SK-N-MC (cell line): ENCODE data around the gene SLC2A8.
A peak's percentile ranks its signal among the peaks of the same experiment; 100 is the strongest.

Source experiments
- DNase-seq: peaks from one replicate; pipeline ENCODE4 v3.0.0-alpha.2; 2011; ENCODE audit warnings: low read depth, low spot score
- H3K27ac ChIP-seq: fragments of 200-600 bp; sonication (generic); 2 replicates; pipeline ENCODE4 v1.5.1; 2016; ENCODE audit warnings: mixed run types
- H3K36me3 ChIP-seq: fragments of 200-600 bp; sonication (generic); 2 replicates; pipeline ENCODE4 v1.6.1; 2017; ENCODE audit warnings: antibody characterized with exemption, low read length, mixed read lengths; ENCODE audit not compliant: insufficient read depth
- H3K4me3 ChIP-seq: fragments of 200-600 bp; sonication (generic); 2 replicates; pipeline ENCODE4 v1.5.1; 2016
- H3K9ac ChIP-seq: fragments of 200-600 bp; sonication (generic); 2 replicates; pipeline ENCODE4 v1.8.0; 2017; ENCODE audit warnings: mixed run types, mixed read lengths; ENCODE audit not compliant: insufficient read length
- H3K9me3 ChIP-seq: fragments of 200-600 bp; sonication (generic); 2 replicates; pipeline ENCODE4 v1.6.1; 2017; ENCODE audit warnings: low read depth, mild to moderate bottlenecking, antibody characterized with exemption, low read length, moderate library complexity, mixed read lengths
- EZH2 ChIP-seq: fragments of 200-600 bp; sonication (generic); IDR thresholded peaks from one replicate; pipeline ENCODE4 v1.6.1; 2017; ENCODE audit warnings: antibody characterized with exemption
- FOXP2 ChIP-seq: optimal IDR thresholded peaks from 2 replicates; pipeline ENCODE3; 2011; ENCODE audit warnings: mild to moderate bottlenecking, moderate library complexity; ENCODE audit not compliant: insufficient read depth; ENCODE audit errors: extremely low read length, control extremely low read depth
- POLR2AphosphoS5 ChIP-seq: IDR thresholded peaks from 2 replicates; pipeline ENCODE4 v1.6.1; 2012; ENCODE audit warnings: mild to moderate bottlenecking, low read depth, low read length, borderline replicate concordance

Gene SLC2A8

DNA sequence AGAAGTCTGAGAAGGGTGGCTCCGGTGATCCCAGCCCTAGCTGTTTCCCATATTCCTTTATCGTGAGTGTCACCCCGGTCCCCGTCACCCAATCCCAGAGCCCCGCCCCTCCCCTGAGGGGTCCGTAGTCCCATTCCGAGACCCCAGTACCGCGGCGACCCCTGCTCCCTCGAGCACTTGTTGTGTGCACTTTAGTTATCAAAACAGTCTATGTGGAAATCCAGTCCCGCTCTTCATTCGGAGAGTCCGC lies 54.6 kb downstream of the SLC2A8 start:
- TF ChIP-seq EZH2: no peak
- TF ChIP-seq POLR2AphosphoS5: no peak
- TF ChIP-seq FOXP2: no peak
- H3K9me3 ChIP-seq: no peaks in the 10 kb centered on the region
- H3K36me3 ChIP-seq: peaks cover 45% of the 10 kb centered on the region
- peak overlapping the region; percentile 87 for H3K9ac ChIP-seq
- peak overlapping the region; percentile 54; the same call in 1 of the 2 replicates for H3K27ac ChIP-seq
- DNase-seq: no peak
- peak overlapping the region; percentile 98 for H3K4me3 ChIP-seq

GRCh38 chr9:127451858-127452656 lies 55.1 kb downstream of the SLC2A8 start:
- no peak for DNase-seq
- peak overlapping the region; percentile 87 for H3K9ac ChIP-seq
- peak overlapping the region; percentile 54; the same call in 1 of the 2 replicates for H3K27ac ChIP-seq
- TF ChIP-seq FOXP2 (no peak), EZH2 (no peak), POLR2AphosphoS5 (no peak)
- H3K9me3 ChIP-seq: no peaks in the 10 kb centered on the region
- H3K4me3 ChIP-seq: peak overlapping the region; percentile 98
- peaks cover 41% of the 10 kb centered on the region for H3K36me3 ChIP-seq

DNA sequence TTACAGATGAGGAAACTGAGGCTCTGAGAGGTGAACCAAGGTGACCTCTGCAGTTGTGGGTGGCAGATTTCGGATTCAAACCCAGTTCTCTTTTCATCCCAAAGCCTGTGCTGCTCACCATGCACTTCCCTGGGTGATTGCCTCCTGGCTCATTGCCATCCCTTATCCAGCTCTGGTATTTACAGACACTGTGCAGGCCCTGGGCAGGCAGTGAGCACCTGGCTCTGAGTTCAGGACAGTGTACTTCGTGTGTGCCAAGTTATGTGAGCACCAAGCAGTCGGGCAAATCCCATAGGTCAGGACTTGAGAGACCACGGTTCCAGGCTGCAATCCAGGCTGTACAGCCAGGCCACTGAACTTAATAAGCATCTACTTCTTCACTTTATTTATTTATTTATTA lies 55.7 kb downstream of the SLC2A8 start:
- DNase-seq: no peak
- H3K36me3 ChIP-seq: peaks cover 37% of the 10 kb centered on the region
- H3K27ac ChIP-seq: no peak overlapping the region
- H3K4me3 ChIP-seq: peak overlapping the region; percentile 98
- no peak overlapping the region for H3K9ac ChIP-seq
- no peaks in the 10 kb centered on the region for H3K9me3 ChIP-seq
- TF ChIP-seq POLR2AphosphoS5 (no peak), EZH2 (no peak), FOXP2 (no peak)

GRCh38 chr9:127455324-127455992 lies 58.5 kb downstream of the SLC2A8 start:
- Histone ChIP-seq H3K9me3 (no peaks in the 10 kb centered on the region), H3K9ac (no peak overlapping the region), H3K36me3 (peaks cover 9% of the 10 kb centered on the region), H3K4me3 (no peak overlapping the region), H3K27ac (no peak overlapping the region)
- DNase-seq: no peak
- TF ChIP-seq FOXP2: no peak
- TF ChIP-seq POLR2AphosphoS5: no peak
- no peak for TF ChIP-seq EZH2

- Histone ChIP-seq H3K27ac (no peak overlapping the region), H3K4me3 (no peak overlapping the region), H3K36me3 (peaks cover 9% of the 10 kb centered on the region; the same call in 1 of the 2 replicates), H3K9ac (no peak overlapping the region), H3K9me3 (no peaks in the 10 kb centered on the region)
- TF ChIP-seq POLR2AphosphoS5: no peak
- no peak for TF ChIP-seq EZH2
- TF ChIP-seq FOXP2: no peak
- DNase-seq: no peak
Observed at GRCh38 chr9:127457191-127457878, 60.4 kb downstream of the SLC2A8 start.
